ENCODE data around the gene UBXN11. TPM values are rescaled to one million over a fixed set of nuclear protein-coding genes. Genes with fewer than 3 reads are reported as not detected.

The UBXN11 gene
- total RNA-seq, 1 donor from 2014 or later: 8.3 TPM

DNA sequence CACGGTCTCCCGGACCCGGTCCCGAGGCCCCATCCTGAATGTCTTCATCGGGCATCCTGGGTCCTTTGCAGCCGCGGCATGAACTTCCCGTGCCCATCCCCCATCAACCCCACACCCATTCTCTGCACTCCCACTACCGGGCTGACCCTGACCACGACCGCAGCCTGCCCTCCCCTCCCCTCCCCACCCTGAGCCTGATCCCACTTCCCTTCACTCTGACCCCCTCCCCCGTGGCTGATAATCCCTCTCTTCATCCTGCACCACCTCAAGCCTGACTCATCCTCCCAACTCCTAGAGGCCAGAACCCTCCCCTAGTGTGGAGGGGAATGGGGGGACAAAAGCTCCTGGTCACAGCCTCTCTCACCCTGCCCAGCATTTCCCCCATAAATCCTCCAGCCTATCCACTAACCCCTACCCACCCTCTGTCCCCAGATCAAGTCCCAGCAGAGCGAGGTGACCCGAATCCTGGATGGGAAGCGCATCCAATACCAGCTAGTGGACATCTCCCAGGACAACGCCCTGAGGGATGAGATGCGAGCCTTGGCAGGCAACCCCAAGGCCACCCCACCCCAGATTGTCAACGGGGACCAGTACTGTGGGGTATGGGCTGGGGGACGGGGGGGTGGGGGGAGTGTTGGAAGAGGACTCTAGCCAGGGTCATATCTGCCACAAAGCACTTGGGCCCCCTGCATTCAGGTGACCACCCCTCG, 25.9 kb downstream of the UBXN11 start:
- ATAC-seq (ENCODE audit: poor library complexity): no peak
- intact Hi-C loops (cut with DNase I): loop anchor here (10.0 kb wide), 1 partner anchor 84 kb away; no protein-coding TSS in a partner anchor
- DNase-seq: no peak

- intact Hi-C loops (cut with DNase I): loop anchor here (10.0 kb wide), 1 partner anchor 85 kb away; no protein-coding TSS in a partner anchor
- DNase-seq: peak; percentile 95
- ATAC-seq (ENCODE audit: poor library complexity): peak; percentile 82
Observed at GRCh38 chr1:26279456-26280332, 26.7 kb downstream of the UBXN11 start, which contains the start of gene SH3BGRL3. TSS of gene SH3BGRL3 (plus strand) at chr1:26280086. CDS start at chr1:26280156, 70 bp downstream.

DNA sequence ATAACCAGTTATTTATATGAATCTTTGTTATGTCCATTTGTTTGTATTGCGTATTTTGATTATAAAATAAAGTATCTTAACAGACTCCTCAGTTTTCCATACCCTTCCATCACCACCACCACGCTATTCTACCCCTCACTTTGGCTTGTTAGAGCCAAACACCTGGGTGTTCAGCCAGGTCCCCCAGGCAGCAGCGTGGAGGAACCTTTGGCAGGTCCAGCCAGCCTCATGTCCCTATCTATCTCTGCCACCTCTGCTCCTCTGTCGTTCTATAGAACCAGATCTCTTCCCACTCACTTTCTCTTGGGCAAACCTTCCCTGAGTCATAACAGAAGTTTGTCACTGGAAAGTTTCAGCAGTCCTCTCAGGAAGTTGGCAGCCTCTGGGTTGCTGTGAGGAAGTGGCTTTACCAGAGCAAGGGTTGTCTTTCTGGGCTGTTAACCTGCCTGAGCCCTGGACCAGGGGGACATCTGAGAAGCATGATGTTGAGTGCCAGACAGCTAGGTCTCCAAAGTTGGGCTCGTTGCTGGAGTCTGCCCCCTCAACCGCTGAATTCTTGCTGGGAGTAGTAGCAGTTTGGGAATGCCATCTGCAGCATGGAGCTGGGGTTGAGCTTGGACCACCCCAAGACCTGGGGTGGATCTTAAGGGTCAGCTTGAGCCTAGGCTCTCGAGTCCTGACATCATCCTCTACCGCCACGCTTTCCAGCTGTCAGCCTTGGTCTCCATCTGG, 27.5 kb downstream of the UBXN11 start:
- intact Hi-C loops (cut with DNase I): no loop called here
- ATAC-seq (ENCODE audit: poor library complexity) (peak; percentile 5), DNase-seq (no peak)

DNA sequence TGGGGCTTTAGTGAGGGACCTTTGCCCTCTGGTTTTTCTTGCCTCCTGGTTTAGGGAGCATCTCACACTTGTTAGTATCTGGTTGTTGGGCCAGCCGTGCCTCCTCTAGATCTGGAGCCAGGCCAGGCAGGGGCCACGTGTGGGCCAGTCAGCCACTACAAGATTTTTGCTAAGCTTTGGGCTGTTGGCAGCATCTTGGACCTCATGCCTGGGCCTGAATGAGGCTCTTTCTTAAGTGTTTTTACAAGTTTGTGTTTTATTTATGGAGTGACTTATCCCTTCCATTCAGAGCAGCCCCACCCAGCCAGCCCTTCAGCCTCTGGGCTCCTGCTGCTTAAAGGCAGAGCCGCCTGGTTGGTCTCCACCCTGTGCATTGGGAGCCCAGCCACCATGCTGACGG, 28.1 kb downstream of the UBXN11 start:
- intact Hi-C loops (cut with DNase I): no loop called here
- ATAC-seq (ENCODE audit: poor library complexity): no peak
- peak; percentile 77 for DNase-seq

DNA sequence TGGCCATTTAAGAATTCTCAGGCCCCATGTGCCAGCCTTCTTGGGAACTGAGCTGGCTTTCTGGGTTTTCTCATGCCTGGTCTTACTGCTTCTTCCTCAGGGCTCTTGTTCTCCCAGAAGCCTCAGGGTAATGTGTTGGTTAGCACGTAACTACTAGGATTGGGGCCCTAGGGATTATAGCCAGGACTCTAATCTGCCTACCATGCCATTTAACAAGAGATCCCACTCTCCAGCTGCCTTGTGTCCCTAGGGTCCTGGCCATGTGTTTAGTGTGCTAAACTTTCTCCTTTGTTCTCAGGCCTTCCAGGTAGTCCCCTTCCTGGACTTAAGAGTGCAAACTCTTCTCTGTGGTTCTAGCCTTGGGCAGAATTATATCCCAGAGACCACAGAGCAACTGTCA, 28.7 kb downstream of the UBXN11 start:
- DNase-seq (no peak), ATAC-seq (ENCODE audit: poor library complexity) (no peak)
- intact Hi-C loops (cut with DNase I): no loop called here

- intact Hi-C loops (cut with DNase I): no loop called here
- ATAC-seq (ENCODE audit: poor library complexity): no peak
- no peak for DNase-seq
Observed at GRCh38 chr1:26277261-26277661, 29.2 kb downstream of the UBXN11 start.

GRCh38 chr1:26276432-26276838, 30.0 kb downstream of the UBXN11 start:
- peak; percentile 72 for DNase-seq
- intact Hi-C loops (cut with DNase I): no loop called here

GRCh38 chr1:26275580-26276431, 30.6 kb downstream of the UBXN11 start:
- intact Hi-C loops (cut with DNase I): loop anchor here (1.0 kb wide), 1 partner anchor 46 kb away; no protein-coding TSS in a partner anchor
- ATAC-seq (ENCODE audit: poor library complexity): peak; percentile 66
- peak; percentile 86 for DNase-seq

More at GRCh38 chr1:26276432-26276838, 30.0 kb downstream of the UBXN11 start:
- ATAC-seq (ENCODE audit: poor library complexity): no peak

DNA sequence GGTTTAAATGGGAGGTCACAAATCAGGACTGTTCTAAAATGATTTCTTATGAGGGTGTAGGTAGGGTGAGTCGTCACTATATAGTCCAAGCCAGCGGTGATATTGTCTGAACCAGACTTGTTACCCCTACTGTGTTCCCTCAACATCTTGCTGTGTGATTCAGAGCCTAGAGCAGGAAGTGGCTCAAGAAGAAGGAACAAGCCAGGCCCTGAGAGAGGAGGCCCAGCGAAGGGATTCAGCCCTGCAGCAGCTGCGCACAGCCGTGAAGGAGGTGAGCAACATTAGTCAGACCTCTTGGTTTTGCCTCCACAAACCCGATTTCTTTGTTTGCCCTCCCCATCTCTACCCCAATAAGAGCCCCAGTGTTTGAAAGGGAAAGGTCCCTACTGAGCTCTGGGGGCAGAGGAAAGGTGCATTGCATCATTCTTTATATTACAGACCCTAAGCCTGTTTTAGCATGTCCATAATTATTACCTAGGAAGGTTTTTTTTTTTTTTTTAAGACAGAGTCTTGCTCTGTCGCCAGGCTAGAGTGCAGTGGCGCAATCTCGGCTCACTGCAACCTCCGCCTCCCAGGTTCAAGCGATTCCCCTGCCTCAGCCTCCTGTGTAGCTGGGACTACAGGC, 31.5 kb downstream of the UBXN11 start:
- ATAC-seq (ENCODE audit: poor library complexity): no peak
- DNase-seq: peak; percentile 57
- intact Hi-C loops (cut with DNase I): loop anchor here (1.0 kb wide), 1 partner anchor 47 kb away; no protein-coding TSS in a partner anchor

DNA sequence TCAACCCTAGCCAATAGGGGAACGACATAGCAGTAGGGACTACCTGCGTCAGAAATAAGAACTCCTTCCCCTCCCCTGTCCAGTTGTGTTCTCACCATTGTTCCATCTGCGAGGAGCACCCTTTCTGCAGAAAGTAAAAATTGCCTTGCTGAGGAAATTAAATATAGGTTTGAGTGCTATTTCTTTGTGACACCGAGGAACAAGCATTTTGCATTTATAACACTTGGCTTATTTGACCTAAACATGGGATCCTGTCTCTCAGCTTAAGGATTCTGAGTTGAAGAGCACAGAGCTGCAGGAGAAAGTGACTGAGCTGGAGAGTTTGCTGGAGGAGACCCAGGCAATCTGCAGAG, 37.3 kb downstream of the UBXN11 start:
- ATAC-seq (ENCODE audit: poor library complexity) (no peak), DNase-seq (no peak)
- intact Hi-C loops (cut with DNase I): no loop called here

GRCh38 chr1:26268290-26269197, 37.9 kb downstream of the UBXN11 start:
- DNase-seq (no peak), ATAC-seq (ENCODE audit: poor library complexity) (no peak)
- intact Hi-C loops (cut with DNase I): no loop called here

- no peak for DNase-seq
- intact Hi-C loops (cut with DNase I): no loop called here
- no peak for ATAC-seq (ENCODE audit: poor library complexity)
Observed at GRCh38 chr1:26265405-26265804, 41.0 kb downstream of the UBXN11 start.

DNA sequence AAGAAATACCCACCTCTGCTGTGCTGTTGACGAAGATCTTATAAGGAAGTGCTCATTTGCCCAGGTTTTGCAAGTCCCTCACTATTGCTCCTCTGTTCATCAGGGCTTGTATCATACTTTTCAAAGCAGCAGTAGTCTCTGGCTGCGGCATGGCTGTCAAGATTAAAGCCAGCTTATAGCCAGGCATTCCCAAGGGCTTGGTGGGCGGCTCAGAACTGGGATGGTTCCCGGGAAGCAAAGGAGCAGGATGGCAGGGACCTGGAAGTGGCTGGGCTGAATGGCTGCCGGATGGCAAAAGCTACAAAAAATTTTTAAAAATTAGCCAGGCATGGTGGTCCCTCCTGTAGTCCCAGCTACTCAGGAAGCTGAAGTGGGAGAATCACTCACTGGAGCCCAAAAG, 43.2 kb downstream of the UBXN11 start:
- intact Hi-C loops (cut with DNase I): no loop called here
- DNase-seq (no peak), ATAC-seq (ENCODE audit: poor library complexity) (no peak)

GRCh38 chr1:26259578-26259977, 46.9 kb downstream of the UBXN11 start:
- DNase-seq (no peak), ATAC-seq (ENCODE audit: poor library complexity) (no peak)
- intact Hi-C loops (cut with DNase I): no loop called here

DNA sequence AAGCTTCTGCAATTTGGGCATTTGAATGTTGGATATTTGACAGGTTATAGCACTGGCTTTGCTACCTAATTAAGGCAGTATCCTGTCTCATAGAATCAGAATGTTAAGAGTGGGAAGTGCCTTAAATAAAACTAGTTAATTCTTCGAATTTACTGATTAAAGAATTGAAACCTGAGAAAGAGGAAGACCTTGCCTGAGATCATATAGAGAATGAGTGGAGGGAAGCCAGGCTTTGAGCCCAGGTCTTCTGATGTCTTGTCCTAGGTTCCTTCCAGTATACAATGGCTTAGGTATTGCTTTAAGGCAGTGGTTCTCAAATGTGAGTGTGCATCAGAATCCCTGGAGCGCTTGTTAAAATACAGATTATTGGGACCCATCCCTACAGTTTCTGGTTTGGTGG, 47.4 kb downstream of the UBXN11 start:
- intact Hi-C loops (cut with DNase I): no loop called here
- ATAC-seq (ENCODE audit: poor library complexity): no peak
- no peak for DNase-seq

DNA sequence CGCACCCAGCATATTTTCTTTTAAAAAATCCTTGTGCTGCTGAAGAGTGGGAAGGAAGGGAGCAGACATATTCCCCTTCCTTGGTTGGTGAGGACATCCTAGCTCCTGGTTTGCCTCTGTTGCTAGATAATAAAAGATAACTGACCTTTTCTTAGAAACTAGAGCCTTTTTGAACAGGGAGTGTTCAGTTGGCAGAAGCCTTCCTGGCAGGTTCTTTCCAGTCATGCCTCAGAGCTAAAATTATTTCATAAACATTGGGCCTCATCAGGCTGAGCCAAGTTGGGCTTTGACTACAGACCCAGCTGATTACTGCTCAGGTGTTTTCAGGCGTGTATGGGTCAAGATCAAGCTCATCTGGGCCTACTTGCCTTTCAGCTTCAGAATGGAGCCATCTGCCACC, 49.2 kb downstream of the UBXN11 start:
- no peak for DNase-seq
- peak; percentile 73 for ATAC-seq (ENCODE audit: poor library complexity)
- intact Hi-C loops (cut with DNase I): no loop called here

DNA sequence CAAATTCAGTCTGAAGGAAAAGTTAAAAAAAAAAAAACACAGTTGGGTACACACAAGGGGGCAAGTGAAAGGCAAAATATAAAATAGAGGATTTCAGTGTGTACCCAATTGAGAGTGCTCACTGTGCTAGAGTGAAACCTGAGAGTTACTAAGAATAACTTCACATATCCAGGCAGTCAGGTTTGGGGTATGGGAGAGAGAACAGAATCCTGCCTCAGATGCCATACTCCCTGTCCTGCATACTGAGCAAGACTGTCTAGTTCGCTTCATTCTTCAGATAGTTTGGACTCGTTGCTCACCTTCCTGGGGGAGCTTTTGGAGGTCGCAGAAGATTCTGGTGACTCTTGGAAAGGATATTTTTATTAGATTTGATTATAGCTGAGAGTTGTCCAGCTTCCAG, 52.0 kb downstream of the UBXN11 start:
- intact Hi-C loops (cut with DNase I): no loop called here
- ATAC-seq (ENCODE audit: poor library complexity): peak; percentile 83
- no peak for DNase-seq
